Immature natural killer cell (primary cell): ENCODE measurements around the gene HMGN3. TPM values are rescaled to one million over a fixed set of nuclear protein-coding genes. Genes with fewer than 3 reads are reported as not detected.

Source experiments
- DNase-seq, 3 donors: peaks; one replicate each; pipeline ENCODE4 v3.0.0; 2022; ENCODE audit warnings: mixed read lengths in 1 of 3
- H3K27ac Mint-ChIP-seq, 6 donors: one replicate each; pipeline ENCODE4 v1.8.0; 2020; ENCODE audit warnings: mixed read lengths in 6 of 6, mild to moderate bottlenecking in 5 of 6, inconsistent platforms in 4 of 6, moderate library complexity in 3 of 6
- H3K27me3 Mint-ChIP-seq, 3 donors: one replicate each; pipeline ENCODE4 v1.8.0; 2020 to 2021; ENCODE audit warnings: low read depth in 3 of 3, mild to moderate bottlenecking in 3 of 3, mixed read lengths in 3 of 3, moderate library complexity in 3 of 3, inconsistent platforms in 1 of 3
- H3K36me3 Mint-ChIP-seq, 3 donors: one replicate each; pipeline ENCODE4 v1.8.0; 2020; ENCODE audit warnings: mixed read lengths in 3 of 3, inconsistent platforms in 2 of 3, mild to moderate bottlenecking in 2 of 3
- H3K4me1 Mint-ChIP-seq, 2 donors: one replicate each; pipeline ENCODE4 v1.8.0; 2020; ENCODE audit warnings: inconsistent platforms in 2 of 2, mild to moderate bottlenecking in 2 of 2, mixed read lengths in 2 of 2, moderate library complexity in 1 of 2
- H3K4me3 Mint-ChIP-seq, 5 donors: one replicate each; pipeline ENCODE4 v1.8.0; 2020; ENCODE audit warnings: mild to moderate bottlenecking in 5 of 5, mixed read lengths in 5 of 5, inconsistent platforms in 3 of 5, moderate library complexity in 3 of 5
- H3K9me3 Mint-ChIP-seq, 6 donors: one replicate each; pipeline ENCODE4 v1.8.0; 2020; ENCODE audit warnings: mild to moderate bottlenecking in 6 of 6, mixed read lengths in 6 of 6, inconsistent platforms in 4 of 6, moderate library complexity in 3 of 6
- polyA plus RNA-seq, 3 donors: library from polyadenylated mRNA; unstranded; fragments of 300-500 nt; fragmentation: Illumina TruSeq; gene quantifications; one replicate each; pipeline ENCODE4 v1.2.3, GENCODE V29; 2021

Gene HMGN3
- polyA plus RNA-seq, 3 donors from 2014 or later: 130 to 168 (median 163) TPM

DNA sequence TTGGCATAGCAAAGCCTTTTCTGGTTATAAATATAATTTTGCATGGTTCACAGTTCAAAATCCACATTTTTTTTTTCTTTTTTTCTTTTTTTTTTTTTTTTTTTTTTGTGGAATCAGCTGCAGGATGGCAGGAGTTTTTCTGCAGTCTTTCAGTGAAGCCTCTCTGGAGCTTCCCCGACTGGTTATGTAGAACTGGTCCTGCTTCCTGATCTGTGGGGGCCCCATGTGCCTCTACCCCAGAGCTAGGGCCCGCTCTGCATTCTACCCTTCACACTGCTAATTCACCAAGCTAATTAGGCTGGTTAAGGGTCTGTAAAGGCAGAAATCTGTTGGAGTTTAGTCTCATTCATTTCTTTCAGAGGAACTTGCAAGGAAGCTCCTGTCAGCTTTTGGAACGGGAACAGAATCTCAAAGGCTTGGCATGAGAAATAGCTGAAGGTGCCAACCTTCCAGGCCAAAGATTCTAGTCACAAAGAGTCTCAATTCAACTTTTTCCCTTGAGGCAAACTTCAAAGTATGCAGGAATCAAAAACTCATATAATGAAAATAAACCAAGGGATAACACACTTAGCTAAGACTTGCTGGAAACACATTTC lies 45.5 kb downstream of the HMGN3 start:
- no peak overlapping the region for H3K4me3 Mint-ChIP-seq
- H3K36me3 Mint-ChIP-seq: peaks cover 8 to 12% (median 8%) of the 10 kb centered on the region in 3 donors
- no peak overlapping the region for H3K27ac Mint-ChIP-seq
- peaks cover 0 to 3% (median 0%) of the 10 kb centered on the region in 3 donors for H3K27me3 Mint-ChIP-seq
- H3K9me3 Mint-ChIP-seq: peaks cover 0 to 11% (median 1%) of the 10 kb centered on the region in 6 donors
- DNase-seq: no peak
- H3K4me1 Mint-ChIP-seq: no peaks in the 10 kb centered on the region

- Mint-ChIP-seq H3K36me3 (peaks cover 6 to 10% (median 6%) of the 10 kb centered on the region in 3 donors), H3K4me1 (no peaks in the 10 kb centered on the region), H3K27me3 (peaks cover 0 to 3% (median 0%) of the 10 kb centered on the region in 3 donors), H3K4me3 (no peak overlapping the region), H3K9me3 (peaks cover 0 to 11% (median 1%) of the 10 kb centered on the region in 6 donors), H3K27ac (no peak overlapping the region)
- no peak for DNase-seq
These were observed 46.4 kb downstream of the HMGN3 start for GRCh38 chr6:79188107-79188506.

DNA sequence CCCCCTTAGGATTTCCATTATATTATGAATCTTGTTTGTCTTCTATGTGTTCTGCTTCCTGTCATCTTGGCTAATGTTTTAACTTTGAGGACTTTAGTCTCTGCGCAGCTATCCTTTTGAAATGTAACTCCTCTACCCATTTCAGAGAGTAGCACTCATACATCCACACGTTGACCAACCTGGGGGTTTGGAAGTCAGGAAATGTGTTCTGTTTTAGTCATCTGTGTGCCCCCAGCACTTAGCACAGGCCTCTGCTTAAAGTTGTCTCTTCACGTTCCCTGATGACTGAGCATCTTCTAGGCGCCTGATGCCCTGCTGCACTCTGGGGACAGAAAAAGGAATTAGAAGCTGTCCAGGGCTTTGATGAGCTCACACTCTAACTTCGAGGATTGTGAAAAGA lies 47.9 kb downstream of the HMGN3 start:
- DNase-seq: no peak
- no peak overlapping the region for H3K4me3 Mint-ChIP-seq
- H3K27me3 Mint-ChIP-seq: peaks cover 0 to 3% (median 1%) of the 10 kb centered on the region in 3 donors
- H3K9me3 Mint-ChIP-seq: peaks cover 0 to 9% (median 2%) of the 10 kb centered on the region in 6 donors
- no peak overlapping the region for H3K27ac Mint-ChIP-seq
- no peaks in the 10 kb centered on the region for H3K4me1 Mint-ChIP-seq
- peaks cover 0 to 3% (median 2%) of the 10 kb centered on the region in 3 donors for H3K36me3 Mint-ChIP-seq

DNA sequence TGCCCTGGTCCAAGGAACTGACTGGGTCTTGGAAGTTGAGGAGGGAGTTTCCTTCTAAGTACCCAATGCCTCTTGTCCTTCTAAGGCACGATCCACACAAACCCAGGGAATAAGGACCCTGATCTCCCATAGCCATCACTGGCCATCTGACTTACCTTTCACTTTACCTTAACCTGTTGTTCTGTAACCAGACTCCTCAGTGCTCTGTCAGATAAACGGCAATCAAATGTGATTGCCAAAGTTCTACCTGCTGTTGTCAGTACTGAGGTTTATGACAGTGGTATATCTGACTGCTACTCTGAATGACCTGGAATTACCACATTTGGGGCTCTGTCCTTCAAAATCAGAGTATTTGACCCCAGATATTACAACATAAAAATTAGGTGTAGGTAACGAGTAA lies 49.8 kb downstream of the HMGN3 start:
- DNase-seq: no peak
- no peaks in the 10 kb centered on the region for H3K36me3 Mint-ChIP-seq
- peaks cover 0 to 7% (median 1%) of the 10 kb centered on the region in 3 donors for H3K27me3 Mint-ChIP-seq
- H3K9me3 Mint-ChIP-seq: peaks cover 0 to 5% (median 0%) of the 10 kb centered on the region in 6 donors
- no peak overlapping the region for H3K4me3 Mint-ChIP-seq
- H3K4me1 Mint-ChIP-seq: no peaks in the 10 kb centered on the region
- H3K27ac Mint-ChIP-seq: no peak overlapping the region

DNA sequence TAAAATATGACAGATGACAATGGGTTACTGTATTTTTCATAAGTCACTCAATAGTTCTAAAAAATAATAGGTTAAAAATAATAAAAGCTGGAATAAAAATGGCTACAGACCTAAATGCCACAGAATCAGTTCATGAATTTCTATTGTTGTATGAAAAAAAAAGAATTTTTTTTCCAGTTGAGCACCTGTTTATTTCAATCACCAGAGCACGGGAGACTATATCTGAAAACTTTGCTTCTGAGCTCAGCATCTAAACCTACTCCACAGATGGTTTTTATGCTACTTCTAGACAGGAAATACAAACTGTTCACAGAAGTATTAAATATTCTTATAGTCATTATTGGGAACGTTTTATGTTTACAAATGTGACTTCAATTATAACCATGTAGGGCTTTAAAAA lies 50.4 kb downstream of the HMGN3 start:
- no peak overlapping the region for H3K4me3 Mint-ChIP-seq
- peaks cover 0 to 3% (median 0%) of the 10 kb centered on the region in 6 donors for H3K9me3 Mint-ChIP-seq
- no peak for DNase-seq
- H3K27ac Mint-ChIP-seq: no peak overlapping the region
- no peaks in the 10 kb centered on the region for H3K36me3 Mint-ChIP-seq
- H3K27me3 Mint-ChIP-seq: peaks cover 0 to 9% (median 1%) of the 10 kb centered on the region in 3 donors
- no peaks in the 10 kb centered on the region for H3K4me1 Mint-ChIP-seq

- no peak for DNase-seq
- Mint-ChIP-seq H3K36me3 (no peaks in the 10 kb centered on the region), H3K4me3 (no peak overlapping the region), H3K27me3 (peaks cover 1 to 6% (median 5%) of the 10 kb centered on the region in 3 donors), H3K27ac (no peak overlapping the region), H3K9me3 (peaks cover 0 to 6% (median 0%) of the 10 kb centered on the region in 6 donors), H3K4me1 (no peaks in the 10 kb centered on the region)
These were observed 54.4 kb downstream of the HMGN3 start for GRCh38 chr6:79180052-79180451.

- Mint-ChIP-seq H3K27ac (no peak overlapping the region), H3K36me3 (no peaks in the 10 kb centered on the region), H3K4me1 (no peaks in the 10 kb centered on the region), H3K9me3 (peaks cover 0 to 6% (median under 1%) of the 10 kb centered on the region in 6 donors), H3K4me3 (no peak overlapping the region), H3K27me3 (peaks cover 0 to 12% (median 2%) of the 10 kb centered on the region in 3 donors)
- DNase-seq: no peak
These were observed 61.1 kb downstream of the HMGN3 start for GRCh38 chr6:79173378-79173777.

GRCh38 chr6:79170959-79171358 lies 63.5 kb downstream of the HMGN3 start:
- peaks cover 0 to 6% (median 2%) of the 10 kb centered on the region in 3 donors for H3K27me3 Mint-ChIP-seq
- peaks cover 0 to 2% (median under 1%) of the 10 kb centered on the region in 6 donors for H3K9me3 Mint-ChIP-seq
- no peak overlapping the region for H3K27ac Mint-ChIP-seq
- no peak for DNase-seq
- no peaks in the 10 kb centered on the region for H3K4me1 Mint-ChIP-seq
- no peak overlapping the region for H3K4me3 Mint-ChIP-seq
- H3K36me3 Mint-ChIP-seq: no peaks in the 10 kb centered on the region

- Mint-ChIP-seq H3K4me3 (no peak overlapping the region), H3K9me3 (peaks cover 0 to 2% (median 0%) of the 10 kb centered on the region in 6 donors), H3K27ac (no peak overlapping the region), H3K36me3 (no peaks in the 10 kb centered on the region), H3K27me3 (peaks cover 0 to 6% (median 2%) of the 10 kb centered on the region in 3 donors), H3K4me1 (no peaks in the 10 kb centered on the region)
- no peak for DNase-seq
These were observed 64.1 kb downstream of the HMGN3 start for GRCh38 chr6:79170431-79170830.

DNA sequence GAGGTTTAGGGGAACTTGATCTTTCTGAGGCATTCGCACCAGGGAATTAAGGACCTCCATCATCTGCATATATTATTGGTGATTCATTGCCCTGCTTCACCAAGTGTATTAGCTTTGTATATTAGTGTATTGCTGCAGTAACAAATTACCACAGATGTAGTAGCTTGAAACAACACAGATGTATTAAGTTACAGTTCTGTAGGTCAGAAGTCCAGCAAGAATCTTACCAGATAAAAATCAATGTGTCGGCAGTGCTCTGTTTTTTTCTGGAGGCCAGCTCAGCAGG lies 65.8 kb downstream of the HMGN3 start:
- H3K9me3 Mint-ChIP-seq: no peaks in the 10 kb centered on the region
- no peak overlapping the region for H3K4me3 Mint-ChIP-seq
- no peaks in the 10 kb centered on the region for H3K36me3 Mint-ChIP-seq
- H3K27me3 Mint-ChIP-seq: peaks cover 0 to 6% (median 2%) of the 10 kb centered on the region in 3 donors
- no peak for DNase-seq
- no peak overlapping the region for H3K27ac Mint-ChIP-seq
- H3K4me1 Mint-ChIP-seq: no peaks in the 10 kb centered on the region

DNA sequence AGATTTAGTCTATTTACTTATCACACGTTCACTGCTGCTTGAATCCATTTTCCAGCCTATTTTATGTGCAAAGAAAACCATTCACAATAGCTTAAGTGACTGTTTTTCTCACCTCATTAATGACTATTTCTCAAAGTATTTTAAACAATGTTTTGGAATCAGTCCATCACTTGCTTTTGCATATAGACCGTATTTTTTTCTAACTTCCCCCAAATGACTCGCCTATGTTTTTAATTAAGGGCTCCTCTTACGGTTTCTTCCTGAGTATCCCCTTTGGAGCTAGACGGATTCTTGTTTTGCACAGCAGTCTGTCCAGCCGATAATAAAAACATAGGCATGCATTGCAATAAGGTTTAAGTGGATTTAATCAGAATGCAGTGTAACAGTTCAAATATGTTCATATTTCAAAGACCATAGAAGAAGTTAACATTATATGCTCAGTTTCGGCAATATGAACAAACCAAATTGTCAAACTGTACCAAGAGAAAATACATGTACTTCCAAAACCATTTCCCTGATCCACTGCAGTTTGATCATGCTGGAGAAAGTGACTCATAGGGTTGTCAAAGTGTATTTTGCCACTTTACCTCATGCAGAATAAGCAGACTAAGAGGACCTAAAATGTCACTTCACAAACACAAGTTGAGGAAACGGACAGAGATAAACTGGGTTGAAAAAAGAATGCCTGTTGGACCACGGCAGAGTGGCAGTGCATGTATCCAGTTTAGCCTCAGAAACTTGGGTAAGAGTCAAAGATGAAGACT lies 66.4 kb downstream of the HMGN3 start:
- Mint-ChIP-seq H3K9me3 (no peaks in the 10 kb centered on the region), H3K27me3 (peaks cover 0 to 6% (median 0%) of the 10 kb centered on the region in 3 donors), H3K36me3 (no peaks in the 10 kb centered on the region), H3K4me1 (no peaks in the 10 kb centered on the region), H3K27ac (no peak overlapping the region), H3K4me3 (no peak overlapping the region)
- no peak for DNase-seq

- H3K4me3 Mint-ChIP-seq: no peak overlapping the region
- H3K27me3 Mint-ChIP-seq: peaks cover 0 to 6% (median 4%) of the 10 kb centered on the region in 3 donors
- no peak for DNase-seq
- H3K9me3 Mint-ChIP-seq: no peaks in the 10 kb centered on the region
- H3K27ac Mint-ChIP-seq: no peak overlapping the region
- H3K36me3 Mint-ChIP-seq: peaks cover 0 to 3% (median 0%) of the 10 kb centered on the region in 3 donors
- H3K4me1 Mint-ChIP-seq: no peaks in the 10 kb centered on the region
These were observed 74.6 kb downstream of the HMGN3 start for GRCh38 chr6:79159846-79160245.

GRCh38 chr6:79158856-79159516 lies 75.5 kb downstream of the HMGN3 start:
- Mint-ChIP-seq H3K36me3 (peaks cover 0 to 3% (median 0%) of the 10 kb centered on the region in 3 donors), H3K27me3 (peaks cover 0 to 6% (median 5%) of the 10 kb centered on the region in 3 donors), H3K27ac (no peak overlapping the region), H3K9me3 (no peaks in the 10 kb centered on the region), H3K4me1 (no peaks in the 10 kb centered on the region), H3K4me3 (no peak overlapping the region)
- no peak for DNase-seq
